ENCODE data around the gene CIZ1. TPM values are rescaled to one million over a fixed set of nuclear protein-coding genes. Genes with fewer than 3 reads are reported as not detected.

The CIZ1 gene
- total and polyA plus RNA-seq, 3 experiments from 2014 or later: 35.2 to 125 (median 114) TPM

GRCh38 chr9:128167209-128167608 lies 24.2 kb downstream of the CIZ1 start:
- peak overlapping the region in 1 of 8 donors; percentile 36 for H3K27ac Mint-ChIP-seq
- Histone ChIP-seq H3K4me1 (ENCODE audit: insufficient read depth, low read length) (no peaks in the 10 kb centered on the region), H3K36me3 (ENCODE audit: insufficient read depth, low read length) (peaks cover 32% of the 10 kb centered on the region), H3K27me3 (ENCODE audit: insufficient read depth, low read length, poor library complexity, severe bottlenecking) (no peaks in the 10 kb centered on the region), H3K27ac (ENCODE audit: low read depth, low read length) (no peak overlapping the region), H3K4me3 (ENCODE audit: low read length) (no peak overlapping the region), H3K9me3 (ENCODE audit: low read length) (no peaks in the 10 kb centered on the region)
- no peak for DNase-seq
- H3K4me3 Mint-ChIP-seq: no peak overlapping the region
- H3K9me3 Mint-ChIP-seq: no peaks in the 10 kb centered on the region
- ChIA-PET CTCF (no interaction called here), POLR2A (no interaction called here)
- H3K4me1 Mint-ChIP-seq: peaks cover 3 to 9% (median 6%) of the 10 kb centered on the region in 3 donors
- peaks cover 0 to 2% of the 10 kb centered on the region in 2 donors for H3K27me3 Mint-ChIP-seq
- peaks cover 0 to 71% (median 16%) of the 10 kb centered on the region in 3 donors for H3K36me3 Mint-ChIP-seq

GRCh38 chr9:128166169-128166568 lies 25.2 kb downstream of the CIZ1 start:
- no peak for DNase-seq
- ChIA-PET POLR2A (no interaction called here), CTCF (no interaction called here)
- Mint-ChIP-seq H3K27me3 (peaks cover 0 to 2% of the 10 kb centered on the region in 2 donors), H3K4me3 (no peak overlapping the region), H3K36me3 (peaks cover 0 to 71% (median 16%) of the 10 kb centered on the region in 3 donors), H3K9me3 (no peaks in the 10 kb centered on the region), H3K4me1 (peaks cover 6 to 19% (median 14%) of the 10 kb centered on the region in 3 donors), H3K27ac (peak overlapping the region in 1 of 8 donors; percentile 24)
- H3K27ac ChIP-seq (ENCODE audit: low read depth, low read length): no peak overlapping the region
- H3K9me3 ChIP-seq (ENCODE audit: low read length): no peaks in the 10 kb centered on the region
- H3K4me1 ChIP-seq (ENCODE audit: insufficient read depth, low read length): peaks cover 5% of the 10 kb centered on the region
- H3K36me3 ChIP-seq (ENCODE audit: insufficient read depth, low read length): peaks cover 32% of the 10 kb centered on the region
- no peak overlapping the region for H3K4me3 ChIP-seq (ENCODE audit: low read length)
- H3K27me3 ChIP-seq (ENCODE audit: insufficient read depth, low read length, poor library complexity, severe bottlenecking): no peaks in the 10 kb centered on the region

GRCh38 chr9:128164307-128164885 lies 27.0 kb downstream of the CIZ1 start:
- no peak overlapping the region for H3K4me3 ChIP-seq (ENCODE audit: low read length)
- H3K36me3 ChIP-seq (ENCODE audit: insufficient read depth, low read length): peaks cover 22% of the 10 kb centered on the region
- peaks cover 18% of the 10 kb centered on the region for H3K4me1 ChIP-seq (ENCODE audit: insufficient read depth, low read length)
- POLR2A ChIA-PET: interaction anchor here (0.5 kb wide), 1 partner anchor 439 kb away, joined by 3 read pairs; no protein-coding TSS in a partner anchor
- H3K9me3 ChIP-seq (ENCODE audit: low read length): no peaks in the 10 kb centered on the region
- H3K27ac ChIP-seq (ENCODE audit: low read depth, low read length): no peak overlapping the region
- Mint-ChIP-seq H3K4me3 (peak overlapping the region in 1 of 7 donors; percentile 48), H3K9me3 (no peaks in the 10 kb centered on the region), H3K27me3 (peaks cover 0 to 4% of the 10 kb centered on the region in 2 donors), H3K36me3 (peaks cover 0 to 61% (median 11%) of the 10 kb centered on the region in 3 donors), H3K27ac (peak overlapping the region in 2 of 8 donors; percentile 21 to 91), H3K4me1 (peaks cover 12 to 27% (median 21%) of the 10 kb centered on the region in 3 donors)
- CTCF ChIA-PET: no interaction called here
- no peaks in the 10 kb centered on the region for H3K27me3 ChIP-seq (ENCODE audit: insufficient read depth, low read length, poor library complexity, severe bottlenecking)
- no peak for DNase-seq

- Mint-ChIP-seq H3K4me1 (peaks cover 15 to 30% (median 24%) of the 10 kb centered on the region in 3 donors), H3K9me3 (no peaks in the 10 kb centered on the region), H3K27me3 (peaks cover 0 to 4% of the 10 kb centered on the region in 2 donors), H3K36me3 (peaks cover 0 to 54% (median 9%) of the 10 kb centered on the region in 3 donors), H3K27ac (peak overlapping the region in 1 of 8 donors; percentile 76), H3K4me3 (peak overlapping the region in 1 of 7 donors; percentile 48)
- Histone ChIP-seq H3K36me3 (ENCODE audit: insufficient read depth, low read length) (peaks cover 15% of the 10 kb centered on the region), H3K27me3 (ENCODE audit: insufficient read depth, low read length, poor library complexity, severe bottlenecking) (no peaks in the 10 kb centered on the region), H3K4me1 (ENCODE audit: insufficient read depth, low read length) (peaks cover 21% of the 10 kb centered on the region), H3K4me3 (ENCODE audit: low read length) (no peak overlapping the region), H3K27ac (ENCODE audit: low read depth, low read length) (no peak overlapping the region), H3K9me3 (ENCODE audit: low read length) (no peaks in the 10 kb centered on the region)
- no peak for DNase-seq
- CTCF ChIA-PET: no interaction called here
- POLR2A ChIA-PET: interaction anchor here (0.5 kb wide), 1 partner anchor 440 kb away, joined by 3 read pairs; no protein-coding TSS in a partner anchor
Observed at GRCh38 chr9:128163523-128164306, 27.7 kb downstream of the CIZ1 start.

DNA sequence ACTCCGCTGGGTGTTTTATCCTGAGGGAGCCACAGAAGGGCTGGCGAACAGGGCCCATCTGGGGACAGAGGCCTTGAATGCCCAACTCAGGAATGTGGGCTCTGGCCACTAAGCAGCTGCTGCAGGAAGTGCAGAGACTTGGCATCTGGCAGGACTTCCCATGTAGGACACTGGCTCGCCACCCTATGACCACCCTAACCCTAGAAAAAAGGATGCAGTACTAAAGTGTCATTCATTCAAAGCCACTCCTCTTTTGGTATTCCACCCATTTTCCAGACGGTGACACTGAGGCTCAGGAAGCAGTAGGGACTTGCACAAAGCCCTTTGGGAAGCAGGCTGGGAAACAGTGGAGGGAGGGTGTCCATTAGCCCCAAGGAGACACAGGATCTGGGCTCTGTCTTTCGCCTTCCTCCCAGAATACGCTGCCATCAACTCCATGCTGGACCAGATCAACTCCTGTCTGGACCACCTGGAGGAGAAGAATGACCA lies 28.3 kb downstream of the CIZ1 start:
- no peaks in the 10 kb centered on the region for H3K9me3 Mint-ChIP-seq
- Histone ChIP-seq H3K4me1 (ENCODE audit: insufficient read depth, low read length) (peaks cover 21% of the 10 kb centered on the region), H3K36me3 (ENCODE audit: insufficient read depth, low read length) (peaks cover 13% of the 10 kb centered on the region), H3K27me3 (ENCODE audit: insufficient read depth, low read length, poor library complexity, severe bottlenecking) (no peaks in the 10 kb centered on the region), H3K9me3 (ENCODE audit: low read length) (no peaks in the 10 kb centered on the region), H3K4me3 (ENCODE audit: low read length) (no peak overlapping the region), H3K27ac (ENCODE audit: low read depth, low read length) (no peak overlapping the region)
- H3K27me3 Mint-ChIP-seq: peaks cover 0 to 4% of the 10 kb centered on the region in 2 donors
- H3K36me3 Mint-ChIP-seq: peaks cover 0 to 51% (median 6%) of the 10 kb centered on the region in 3 donors
- peak overlapping the region in 1 of 7 donors; percentile 10 for H3K4me3 Mint-ChIP-seq
- POLR2A ChIA-PET: no interaction called here
- CTCF ChIA-PET: no interaction called here
- peaks cover 15 to 28% (median 24%) of the 10 kb centered on the region in 3 donors for H3K4me1 Mint-ChIP-seq
- peak overlapping the region in 5 of 8 donors; percentile 4 to 76 (median 43) for H3K27ac Mint-ChIP-seq
- no peak for DNase-seq

DNA sequence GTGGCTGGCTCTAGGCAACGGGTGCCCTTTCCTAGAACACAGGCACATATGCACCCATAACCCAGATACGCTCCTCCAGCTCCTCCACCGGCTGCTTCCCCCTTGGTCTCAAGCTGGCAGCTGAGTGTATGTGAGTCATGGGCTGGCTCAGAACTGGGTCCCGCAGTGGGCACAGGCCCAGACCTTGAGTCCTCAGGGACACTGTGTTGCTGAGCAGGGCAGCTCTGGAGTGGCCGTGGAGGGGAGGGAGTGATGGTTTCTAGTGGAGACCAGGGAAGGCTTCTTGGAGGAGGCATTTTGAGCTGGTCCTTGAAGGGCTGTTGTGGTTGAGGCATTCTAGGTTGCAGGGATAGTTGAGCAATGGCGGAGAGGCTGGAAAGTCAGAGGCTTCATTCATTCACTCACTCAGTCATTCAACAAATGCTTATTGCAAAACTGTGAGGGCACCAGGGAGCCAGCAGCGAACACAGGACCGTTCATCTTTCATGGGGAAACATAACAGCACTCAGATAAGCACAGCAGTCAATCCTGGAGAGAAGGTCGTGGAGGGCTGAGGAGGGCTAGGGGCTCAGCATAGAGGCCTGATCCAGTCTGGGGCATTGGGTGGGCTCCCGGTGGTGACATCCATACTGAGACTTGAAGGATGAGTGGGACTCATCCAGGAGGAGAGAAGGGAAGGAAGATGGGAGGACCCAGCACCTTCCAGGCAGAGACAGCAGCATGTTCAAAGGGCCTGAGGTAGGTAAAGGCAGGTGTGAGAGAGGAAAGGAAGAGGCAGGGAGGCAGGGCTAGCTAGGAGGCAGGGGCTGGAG lies 29.0 kb downstream of the CIZ1 start:
- Mint-ChIP-seq H3K9me3 (no peaks in the 10 kb centered on the region), H3K4me1 (peaks cover 15 to 28% (median 24%) of the 10 kb centered on the region in 3 donors), H3K27ac (peak overlapping the region in 6 of 8 donors; percentile 40 to 95 (median 70)), H3K4me3 (peak overlapping the region in 6 of 7 donors; percentile 48 to 87 (median 82)), H3K27me3 (peaks cover 0 to 4% of the 10 kb centered on the region in 2 donors), H3K36me3 (peaks cover 0 to 44% (median 6%) of the 10 kb centered on the region in 3 donors)
- no peak overlapping the region for H3K4me3 ChIP-seq (ENCODE audit: low read length)
- H3K27me3 ChIP-seq (ENCODE audit: insufficient read depth, low read length, poor library complexity, severe bottlenecking): no peaks in the 10 kb centered on the region
- H3K4me1 ChIP-seq (ENCODE audit: insufficient read depth, low read length): peaks cover 21% of the 10 kb centered on the region
- no peaks in the 10 kb centered on the region for H3K9me3 ChIP-seq (ENCODE audit: low read length)
- DNase-seq: no peak
- ChIA-PET POLR2A (no interaction called here), CTCF (interaction anchor here (1.8 kb wide), 1 partner anchor 34 kb away, joined by 6 read pairs; no protein-coding TSS in a partner anchor)
- no peak overlapping the region for H3K27ac ChIP-seq (ENCODE audit: low read depth, low read length)
- peaks cover 7% of the 10 kb centered on the region for H3K36me3 ChIP-seq (ENCODE audit: insufficient read depth, low read length)

- CTCF ChIA-PET: interaction anchor here (1.0 to 1.8 kb wide), 2 partner anchors 33 to 43 kb away, joined by 3 to 6 read pairs; no protein-coding TSS in a partner anchor
Observed at GRCh38 chr9:128161215-128161902, 30.0 kb downstream of the CIZ1 start.

More at GRCh38 chr9:128161215-128161902, 30.0 kb downstream of the CIZ1 start:
- Mint-ChIP-seq H3K36me3 (peaks cover 0 to 34% (median 6%) of the 10 kb centered on the region in 3 donors), H3K9me3 (no peaks in the 10 kb centered on the region), H3K27ac (peak overlapping the region in 6 of 8 donors; percentile 28 to 95 (median 74)), H3K27me3 (peaks cover 0 to 4% of the 10 kb centered on the region in 2 donors), H3K4me1 (peaks cover 15 to 28% (median 24%) of the 10 kb centered on the region in 3 donors), H3K4me3 (peak overlapping the region; percentile 78 to 93 (median 85))
- Histone ChIP-seq H3K9me3 (ENCODE audit: low read length) (no peaks in the 10 kb centered on the region), H3K4me1 (ENCODE audit: insufficient read depth, low read length) (peaks cover 21% of the 10 kb centered on the region), H3K4me3 (ENCODE audit: low read length) (peak overlapping the region; percentile 98), H3K27me3 (ENCODE audit: insufficient read depth, low read length, poor library complexity, severe bottlenecking) (no peaks in the 10 kb centered on the region), H3K36me3 (ENCODE audit: insufficient read depth, low read length) (no peaks in the 10 kb centered on the region), H3K27ac (ENCODE audit: low read depth, low read length) (no peak overlapping the region)
- POLR2A ChIA-PET: interaction anchor here (2.1 to 3.4 kb wide), 2 partner anchors 29 to 33 kb away, joined by 9 to 13 read pairs; partner anchors contain the start of gene CIZ1
- DNase-seq: no peak
